GM21723 (cell line): Measurements from ENCODE around the gene KLHL3.

Source experiments
- ATAC-seq: cut with Tn5 transposase; IDR thresholded peaks from one replicate; pipeline ENCODE4 v1.9.1; 2021; ENCODE audit warnings: mild to moderate bottlenecking, moderate library complexity; ENCODE audit not compliant: unreplicated experiment

Gene KLHL3

GRCh38 chr5:137615171-137615775 lies 120.6 kb downstream of the KLHL3 start:
- no peak for ATAC-seq

- ATAC-seq = no peak
Observed at GRCh38 chr5:137613554-137614265, 122.2 kb downstream of the KLHL3 start.

GRCh38 chr5:137612576-137612975 lies 123.3 kb downstream of the KLHL3 start:
- no peak for ATAC-seq

- ATAC-seq = no peak
Observed at GRCh38 chr5:137611794-137612435, 124.0 kb downstream of the KLHL3 start.

GRCh38 chr5:137611011-137611580 lies 124.8 kb downstream of the KLHL3 start:
- no peak for ATAC-seq

GRCh38 chr5:137610598-137610997 lies 125.3 kb downstream of the KLHL3 start:
- ATAC-seq = no peak

GRCh38 chr5:137609127-137609526 lies 126.8 kb downstream of the KLHL3 start:
- ATAC-seq = no peak

- no peak for ATAC-seq
Observed at GRCh38 chr5:137607771-137608170, 128.1 kb downstream of the KLHL3 start.

GRCh38 chr5:137606401-137606800 lies 129.5 kb downstream of the KLHL3 start:
- ATAC-seq = no peak

- ATAC-seq = no peak
Observed at GRCh38 chr5:137605411-137605810, 130.5 kb downstream of the KLHL3 start.

- no peak for ATAC-seq
Observed at GRCh38 chr5:137604348-137605095, 131.4 kb downstream of the KLHL3 start.

- ATAC-seq = no peak
Observed at GRCh38 chr5:137603891-137604290, 132.0 kb downstream of the KLHL3 start.

- no peak for ATAC-seq
Observed at GRCh38 chr5:137603356-137603755, 132.5 kb downstream of the KLHL3 start.

GRCh38 chr5:137602721-137603273 lies 133.1 kb downstream of the KLHL3 start:
- ATAC-seq = no peak

- no peak for ATAC-seq
Observed at GRCh38 chr5:137600721-137601360, 135.0 kb downstream of the KLHL3 start.

GRCh38 chr5:137599457-137599856 lies 136.4 kb downstream of the KLHL3 start:
- no peak for ATAC-seq

- ATAC-seq = no peak
Observed at GRCh38 chr5:137598399-137598798, 137.5 kb downstream of the KLHL3 start.

GRCh38 chr5:137596941-137597340 lies 138.9 kb downstream of the KLHL3 start:
- no peak for ATAC-seq

- no peak for ATAC-seq
Observed at GRCh38 chr5:137595396-137596079, 140.4 kb downstream of the KLHL3 start.

GRCh38 chr5:137594717-137595116 lies 141.2 kb downstream of the KLHL3 start:
- no peak for ATAC-seq
